H1 (cell line): ENCODE results near the gene ZNF394. TPM values are rescaled to one million over a fixed set of nuclear protein-coding genes. Genes with fewer than 3 reads are reported as not detected.
A peak's percentile ranks its signal among the peaks of the same experiment; 100 is the strongest.
"Not testable (repeated sequence)": the region's sequence is repeated elsewhere in the genome, so short reads cannot be mapped to it uniquely, and the experiment has no call there.

Source experiments
- CTCF ChIA-PET: fragments of 300-600 bp; sonication (Branson Sonifier 250); formaldehyde crosslinking; loops from one replicate; lab custom pipeline; 2021; ENCODE audit not compliant: partially characterized antibody; lab: Charles Lee
- POLR2A ChIA-PET: fragments of 300-600 bp; sonication (Branson Sonifier 250); formaldehyde crosslinking; loops from one replicate; lab custom pipeline; 2021; ENCODE audit warnings: inconsistent platforms; ENCODE audit not compliant: partially characterized antibody; lab: Charles Lee
- DNase-seq, 2 experiments: peaks; one replicate each; pipeline versions ENCODE4 v3.0.0 to v3.0.0-alpha.2; 2010 to 2022; ENCODE audit warnings: low spot score in 2 of 2, low read depth in 1 of 2, mixed read lengths in 1 of 2
- FAIRE-seq: peaks from 2 replicates; lab custom pipeline; 2011; peaks lifted over from hg19 to GRCh38; lab: Jason Lieb, UNC
- H2AFZ ChIP-seq: 2 replicates; pipeline ENCODE4 v1.8.1; 2012; ENCODE audit warnings: low read length, inconsistent platforms
- H2AK5ac ChIP-seq: 2 replicates; pipeline ENCODE4 v1.6.1; 2013; ENCODE audit warnings: low read depth, low read length
- H2BK120ac ChIP-seq: replicated peaks from 2 replicates; pipeline ENCODE3; 2013; ENCODE audit warnings: low read depth, low read length, inconsistent platforms
- H2BK12ac ChIP-seq: 2 replicates; pipeline ENCODE4 v1.6.1; 2013; ENCODE audit warnings: low read depth, low read length
- H2BK15ac ChIP-seq: 2 replicates; pipeline ENCODE4 v1.6.1; 2013; ENCODE audit warnings: low read length
- H2BK20ac ChIP-seq: 2 replicates; pipeline ENCODE4 v1.6.1; 2013; ENCODE audit warnings: low read length
- H2BK5ac ChIP-seq: 2 replicates; pipeline ENCODE4 v1.6.1; 2013; ENCODE audit warnings: low read depth, low read length
- H3K14ac ChIP-seq: 2 replicates; pipeline ENCODE4 v1.6.1; 2013; ENCODE audit warnings: inconsistent platforms; ENCODE audit not compliant: insufficient read length
- H3K18ac ChIP-seq: 2 replicates; pipeline ENCODE4 v1.6.1; 2013; ENCODE audit warnings: low read length; ENCODE audit errors: extremely low read depth
- H3K23ac ChIP-seq: 2 replicates; pipeline ENCODE4 v1.6.1; 2013; ENCODE audit warnings: inconsistent platforms; ENCODE audit not compliant: insufficient read length
- H3K23me2 ChIP-seq: 2 replicates; pipeline ENCODE4 v1.6.1; 2013; ENCODE audit warnings: low read depth, low read length
- H3K27ac ChIP-seq: 2 replicates; pipeline ENCODE4 v1.6.1; 2011; ENCODE audit warnings: low read depth, low read length, inconsistent platforms
- H3K27me3 ChIP-seq, 4 experiments: replicated peaks in 1 of 4; 1 replicate in 1 of 4; 2 replicates in 3 of 4; pipeline versions ENCODE4 v1.6.1 to v1.8.1; 2011 to 2013; ENCODE audit warnings: low read length in 3 of 4, mild to moderate bottlenecking in 3 of 4, inconsistent platforms in 2 of 4, mixed read lengths in 2 of 4, moderate library complexity in 1 of 4; ENCODE audit not compliant: control insufficient read depth in 3 of 4, insufficient read depth in 3 of 4; ENCODE audit errors: extremely low read depth in 1 of 4
- H3K36me3 ChIP-seq, 4 experiments: 2 replicates each; pipeline versions ENCODE4 v1.6.1 to v1.8.1; 2011 to 2013; ENCODE audit warnings: mild to moderate bottlenecking in 4 of 4, low read length in 3 of 4, moderate library complexity in 2 of 4, control low read depth in 1 of 4, inconsistent platforms in 1 of 4; ENCODE audit not compliant: insufficient read depth in 4 of 4, control insufficient read depth in 2 of 4
- H3K4ac ChIP-seq: replicated peaks from 2 replicates; pipeline ENCODE3; 2013; ENCODE audit warnings: low read length, low read depth, mixed read lengths, inconsistent platforms; ENCODE audit not compliant: insufficient read length
- H3K4me1 ChIP-seq, 4 experiments: replicated peaks in 1 of 4; 1 replicate in 1 of 4; 2 replicates in 3 of 4; pipeline versions ENCODE4 v1.6.1 to v1.8.1; 2011 to 2013; ENCODE audit warnings: low read length in 3 of 4, inconsistent platforms in 2 of 4, mixed read lengths in 1 of 4; ENCODE audit not compliant: insufficient read depth in 4 of 4, control insufficient read depth in 3 of 4
- H3K4me2 ChIP-seq, 2 experiments: 2 replicates each; pipeline versions ENCODE4 v1.6.1 to v1.8.1; 2011 to 2013; ENCODE audit warnings: low read depth in 2 of 2, low read length in 2 of 2, control low read depth in 1 of 2, inconsistent platforms in 1 of 2, mild to moderate bottlenecking in 1 of 2; ENCODE audit not compliant: insufficient read depth in 1 of 2
- H3K4me3 ChIP-seq, 4 experiments: fragments of 200-600, 300-600 bp in 1 of 4; sonication (generic), shearing (Covaris generic), sonication (Bioruptor Twin) in 1 of 4; 2 replicates each; pipeline versions ENCODE4 v1.5.1 to v1.8.1; 2011 to 2016; ENCODE audit warnings: low read length in 4 of 4, low read depth in 3 of 4, control low read depth in 2 of 4, inconsistent platforms in 2 of 4, mild to moderate bottlenecking in 2 of 4, mixed read lengths in 1 of 4, moderate library complexity in 1 of 4; ENCODE audit not compliant: insufficient read depth in 2 of 4; ENCODE audit errors: extremely low read depth in 1 of 4
- H3K56ac ChIP-seq: replicated peaks from 2 replicates; pipeline ENCODE3; 2013; ENCODE audit warnings: low read depth, mild to moderate bottlenecking, mixed read lengths, low read length, inconsistent platforms; ENCODE audit not compliant: insufficient read length
- H3K79me1 ChIP-seq: 2 replicates; pipeline ENCODE4 v1.6.1; 2013; ENCODE audit warnings: low read depth, low read length, control low read depth
- H3K79me2 ChIP-seq, 2 experiments: 2 replicates each; pipeline versions ENCODE4 v1.6.1 to v1.8.1; 2012 to 2013; ENCODE audit warnings: low read length in 2 of 2, mild to moderate bottlenecking in 2 of 2, inconsistent platforms in 1 of 2; ENCODE audit not compliant: insufficient read depth in 2 of 2, control insufficient read depth in 1 of 2
- H3K9ac ChIP-seq, 4 experiments: replicated peaks in 1 of 4; 1 replicate in 1 of 4; 2 replicates in 3 of 4; pipeline versions ENCODE4 v1.6.1 to v1.8.1; 2011 to 2013; ENCODE audit warnings: low read depth in 3 of 4, low read length in 3 of 4, control low read depth in 2 of 4, mild to moderate bottlenecking in 2 of 4, moderate library complexity in 2 of 4, inconsistent platforms in 1 of 4; ENCODE audit errors: extremely low read depth in 1 of 4
- H3K9me3 ChIP-seq, 2 experiments: 2 replicates each; pipeline versions ENCODE4 v1.6.1 to v1.8.1; 2012 to 2013; ENCODE audit warnings: mild to moderate bottlenecking in 2 of 2, moderate library complexity in 2 of 2, control low read depth in 1 of 2, inconsistent platforms in 1 of 2, low read depth in 1 of 2, low read length in 1 of 2, mixed read lengths in 1 of 2; ENCODE audit not compliant: insufficient read depth in 2 of 2
- H4K20me1 ChIP-seq, 2 experiments: replicated peaks in 1 of 2; 2 replicates each; pipeline versions ENCODE3 to v1.8.1; 2011 to 2013; ENCODE audit warnings: inconsistent platforms in 2 of 2, low read length in 2 of 2, mild to moderate bottlenecking in 1 of 2; ENCODE audit not compliant: insufficient read depth in 2 of 2, control insufficient read depth in 1 of 2
- H4K5ac ChIP-seq: 2 replicates; pipeline ENCODE4 v1.6.1; 2013; ENCODE audit warnings: low read length, low read depth, mixed read lengths, inconsistent platforms; ENCODE audit not compliant: insufficient read length
- H4K8ac ChIP-seq: 2 replicates; pipeline ENCODE4 v1.8.0; 2013; ENCODE audit warnings: mild to moderate bottlenecking, moderate library complexity, low read length, inconsistent platforms; ENCODE audit not compliant: insufficient read depth; ENCODE audit errors: extremely low read depth
- H4K91ac ChIP-seq: replicated peaks from 2 replicates; pipeline ENCODE3; 2013; ENCODE audit warnings: low read length, mixed read lengths, inconsistent platforms; ENCODE audit not compliant: insufficient read length
- WGBS, 2 experiments: shearing (Covaris generic) in 1 of 2; methylation state at CpG; one replicate each; pipeline versions ENCODE4 v1.1.6 to v1.1.7; 2013 to 2015; ENCODE audit warnings: low lambda C conversion rate in 2 of 2, mixed read lengths in 2 of 2, inconsistent platforms in 1 of 2, low coverage in 1 of 2, missing lambda C conversion rate in 1 of 2; ENCODE audit not compliant: insufficient replicate concordance in 2 of 2, insufficient coverage in 1 of 2, insufficient read length in 1 of 2; ENCODE audit errors: extremely low coverage in 1 of 2, missing lambda C conversion rate in 1 of 2; 5-methylcytosine and 5-hydroxymethylcytosine counted together
- polyA plus RNA-seq, 7 experiments: library from polyadenylated mRNA; depleted of rRNA in 3 of 7; stranded (reverse) in 5 of 7; unstranded in 2 of 7; fragments of >200 nt in 5 of 7; fragments of 200-250 nt in 2 of 7; gene quantifications; 1 replicate in 5 of 7; 2 replicates in 1 of 7; 4 replicates in 1 of 7; pipeline versions ENCODE4 v1.2.1 to v1.2.3, GENCODE V29; 2011 to 2013; ENCODE audit warnings: missing spikeins in 2 of 7, mixed read lengths in 2 of 7
- total RNA-seq: library from RNA; stranded (reverse); fragmentation: NEBNext Ultra II Directional; extraction: Animal tissue kit (Norgen Biotek cat#: 25700); gene quantifications from 2 replicates; pipeline ENCODE4 v1.2.1, GENCODE V29; 2021

ZNF394 gene
- total and polyA plus RNA-seq, 2 of the 8 experiments (the other 6 are each of a cell fraction or from before 2014, with no cell fraction given), result 6.6 to 19.3 TPM

DNA sequence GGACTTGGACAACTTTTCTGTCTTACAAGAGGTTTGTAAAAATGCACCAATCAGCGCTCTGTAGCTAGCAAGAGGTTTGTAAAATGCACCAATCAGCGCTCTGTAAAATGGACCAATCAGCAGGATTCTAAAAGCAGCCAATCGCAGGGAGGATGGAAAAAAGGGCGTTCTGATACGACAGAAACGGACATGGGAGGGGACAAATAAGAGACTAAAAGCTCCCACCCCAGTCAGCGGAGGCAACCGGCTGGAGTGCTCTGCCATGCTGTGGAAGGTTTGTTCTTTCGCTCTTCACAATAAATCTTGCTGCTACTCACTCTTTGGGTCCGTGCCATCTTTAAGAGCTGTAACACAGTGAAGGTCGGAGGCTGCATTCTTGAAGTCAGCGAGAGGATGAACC, 1.2 kb upstream of the ZNF394 start:
- H3K36me3 ChIP-seq, H4K8ac ChIP-seq, H3K9me3 ChIP-seq, H3K4ac ChIP-seq, H3K27ac ChIP-seq, H2AK5ac ChIP-seq, H2BK20ac ChIP-seq, H2BK5ac ChIP-seq, H3K56ac ChIP-seq, H3K79me1 ChIP-seq, H3K9ac ChIP-seq, H3K27me3 ChIP-seq, H4K91ac ChIP-seq, H2BK12ac ChIP-seq, H4K5ac ChIP-seq, H3K4me1 ChIP-seq, H3K18ac ChIP-seq, H3K23me2 ChIP-seq, FAIRE-seq, DNase-seq, H2AFZ ChIP-seq, H3K23ac ChIP-seq, H3K14ac ChIP-seq, H2BK120ac ChIP-seq, H2BK15ac ChIP-seq: not testable (repeated sequence)
- CTCF ChIA-PET, result interaction anchor here (0.7 to 1.1 kb wide), 2 partner anchors 55 to 96 kb away, joined by 3 read pairs; no protein-coding TSS in a partner anchor
- H3K79me2 ChIP-seq, result peaks cover 9 to 41% of the 10 kb centered on the region in 2 experiments
- peak overlapping the region in 1 of 2 experiments; percentile 63; a peak in 1 of 4 replicates for H3K4me2 ChIP-seq
- POLR2A ChIA-PET, result interaction anchor here (2.3 to 3.4 kb wide), 2 partner anchors 50 to 57 kb away, joined by 20 to 21 read pairs; partner anchors contain the start of genes FAM200A and ZNF655
- H3K4me3 ChIP-seq, result peak overlapping the region in 1 of 4 experiments; percentile 88; a peak in 2 of 8 replicates
- peaks cover 5 to 12% of the 10 kb centered on the region in 2 experiments for H4K20me1 ChIP-seq
- 93% methylated on average over 12 of the region's 12 CpGs; no CpG with 5 or more reads in 1 of the 2 experiments for WGBS, 2 experiments
